GM21825 (cell line): Measurements from ENCODE around the gene DRD4.
"Not testable (repeated sequence)": the region's sequence is repeated elsewhere in the genome, so short reads cannot be mapped to it uniquely, and the experiment has no call there.

Source experiments
- ATAC-seq: cut with Tn5 transposase; IDR thresholded peaks from one replicate; pipeline ENCODE4 v1.9.1; 2021; ENCODE audit warnings: mild to moderate bottlenecking, moderate library complexity; ENCODE audit not compliant: unreplicated experiment

The DRD4 gene

DNA sequence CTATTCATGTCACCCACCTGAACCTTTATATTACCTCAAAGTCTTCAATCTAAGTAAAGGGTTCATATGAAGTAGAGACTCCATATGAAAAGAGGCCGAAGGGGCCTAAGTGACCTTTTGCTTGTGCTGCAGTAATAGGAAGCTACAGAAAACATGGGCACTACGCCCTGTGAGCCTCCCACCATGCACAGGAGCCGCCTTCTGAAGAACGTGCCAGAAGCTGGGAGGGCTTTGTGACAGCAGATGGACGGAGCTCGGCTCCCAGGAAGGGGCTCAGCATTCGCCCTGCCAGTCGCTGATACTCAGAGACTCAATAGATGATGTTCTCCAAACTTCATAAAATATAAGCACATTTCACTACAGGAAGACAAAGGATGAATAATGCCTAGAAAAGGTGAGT, 36.8 kb downstream of the DRD4 start:
- ATAC-seq: no peak

DNA sequence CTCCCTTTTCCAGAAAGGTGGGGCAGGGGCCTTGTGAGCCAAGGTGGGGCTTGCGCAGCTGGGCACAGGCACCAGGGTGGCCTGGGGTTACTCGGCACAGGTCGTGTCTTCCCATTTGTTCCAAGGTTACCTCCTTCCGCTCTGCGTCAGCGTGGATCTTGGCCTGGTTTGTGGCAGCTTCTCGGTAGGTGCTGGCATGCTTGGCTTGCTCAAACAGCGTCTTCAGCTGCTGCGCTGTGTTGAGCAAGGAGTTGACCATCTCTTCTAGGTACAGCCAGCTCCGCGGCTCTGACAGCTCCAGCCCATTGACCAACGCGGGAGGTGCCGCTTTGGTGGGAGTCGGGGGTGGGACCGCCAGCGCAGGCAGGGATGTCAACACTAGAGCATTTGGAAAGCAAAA, 37.3 kb downstream of the DRD4 start:
- no peak for ATAC-seq

DNA sequence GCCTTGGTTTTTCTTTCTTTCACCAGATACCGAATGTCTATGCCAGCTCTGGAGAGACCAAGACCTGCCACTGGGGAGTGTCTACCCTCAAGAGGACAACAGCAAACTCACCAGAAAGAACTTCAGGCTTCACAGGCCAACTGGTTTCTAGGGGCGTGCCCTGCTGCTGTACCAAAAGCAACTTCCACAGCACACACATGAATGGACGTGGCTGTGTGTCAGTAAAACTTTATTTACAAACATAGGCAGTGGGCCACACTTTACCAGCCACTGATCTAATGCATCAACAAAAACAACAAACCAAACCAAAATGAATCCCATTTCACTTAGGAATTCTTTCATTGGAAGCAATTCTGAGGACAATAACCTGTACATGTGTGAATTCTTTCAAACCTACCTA, 41.2 kb downstream of the DRD4 start:
- no peak for ATAC-seq

DNA sequence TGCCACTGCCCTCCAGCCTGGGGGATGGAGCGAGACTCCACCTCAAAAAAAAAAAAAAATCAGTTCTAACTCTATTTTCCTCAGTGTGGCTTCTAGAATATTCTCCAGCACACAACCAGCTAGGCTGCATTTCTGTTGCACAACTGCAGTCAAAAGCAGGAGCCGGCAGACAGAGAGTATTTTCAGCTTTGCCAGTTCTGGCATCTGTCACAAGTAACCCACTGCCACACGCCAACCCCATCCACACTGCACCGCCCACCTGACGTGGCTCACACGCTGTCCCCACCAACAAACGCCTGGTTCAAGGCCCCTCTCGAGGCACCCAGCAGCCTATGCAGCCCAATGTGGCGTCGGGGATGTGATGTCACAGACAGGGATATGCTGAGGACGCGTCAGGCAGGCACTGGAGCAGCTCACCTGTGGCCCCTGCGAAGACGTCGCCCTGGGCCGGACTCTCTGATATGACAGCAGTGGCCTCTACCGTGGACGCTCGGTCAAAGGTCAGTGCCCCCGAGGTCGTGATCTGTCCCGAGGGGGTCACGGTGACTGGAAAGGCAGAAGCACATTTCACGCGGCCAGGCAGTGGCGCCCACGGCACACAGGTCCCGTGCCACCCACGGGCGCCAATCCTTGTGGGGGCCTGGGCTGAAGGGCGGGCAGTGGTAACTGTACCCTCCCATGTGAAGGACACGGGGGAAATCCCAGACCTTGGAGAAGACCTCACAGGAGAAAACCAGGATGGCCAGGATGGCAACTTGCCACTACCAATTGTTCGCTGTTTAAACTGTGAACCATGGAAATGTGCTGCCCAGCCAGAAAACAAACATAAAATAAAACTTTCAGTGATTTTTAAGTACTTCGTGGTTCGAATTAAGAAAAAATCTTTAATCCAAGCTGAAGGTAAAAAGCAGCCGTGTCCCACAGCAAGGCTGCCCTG, 42.5 kb downstream of the DRD4 start:
- ATAC-seq: no peak

DNA sequence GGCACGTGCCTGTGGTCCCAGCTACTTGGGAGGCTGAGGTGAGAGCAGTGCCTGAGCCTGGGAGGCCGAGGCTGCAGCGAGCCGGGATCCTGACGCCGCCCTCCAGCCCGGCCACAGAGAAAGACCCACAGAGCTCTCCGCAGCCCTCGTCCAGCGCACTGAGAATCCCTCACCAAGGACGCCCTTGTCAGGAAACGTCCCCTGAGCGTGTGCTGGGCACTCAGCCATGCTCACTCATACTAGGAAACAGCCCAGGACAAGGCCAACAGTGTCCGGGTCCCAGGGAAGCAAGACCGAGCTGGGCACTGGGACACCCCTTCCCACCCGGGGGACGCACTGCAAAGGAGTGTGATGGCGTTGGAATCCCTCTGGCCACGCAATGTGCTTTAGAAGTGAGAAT, 43.4 kb downstream of the DRD4 start:
- ATAC-seq: no peak

DNA sequence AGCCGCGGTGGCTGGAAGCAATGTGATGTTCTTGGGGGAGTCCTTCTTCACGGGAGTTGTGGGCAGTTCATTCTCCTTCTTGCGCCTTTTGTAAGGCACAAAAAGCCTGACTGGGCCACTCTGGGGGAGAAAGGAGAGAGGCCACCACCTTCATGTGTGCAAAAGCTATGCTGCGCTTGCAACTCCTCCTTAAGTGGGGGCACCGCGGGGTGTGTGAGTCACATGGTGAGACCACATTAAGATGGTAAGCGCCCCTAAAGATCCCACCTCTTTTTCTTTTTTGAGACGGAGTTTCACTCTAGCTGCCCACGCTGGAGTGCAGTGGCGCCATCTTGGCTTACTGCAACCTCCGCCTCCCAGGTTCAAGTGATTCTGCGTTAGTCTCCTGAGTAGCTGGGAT, 43.9 kb downstream of the DRD4 start:
- ATAC-seq: no peak

DNA sequence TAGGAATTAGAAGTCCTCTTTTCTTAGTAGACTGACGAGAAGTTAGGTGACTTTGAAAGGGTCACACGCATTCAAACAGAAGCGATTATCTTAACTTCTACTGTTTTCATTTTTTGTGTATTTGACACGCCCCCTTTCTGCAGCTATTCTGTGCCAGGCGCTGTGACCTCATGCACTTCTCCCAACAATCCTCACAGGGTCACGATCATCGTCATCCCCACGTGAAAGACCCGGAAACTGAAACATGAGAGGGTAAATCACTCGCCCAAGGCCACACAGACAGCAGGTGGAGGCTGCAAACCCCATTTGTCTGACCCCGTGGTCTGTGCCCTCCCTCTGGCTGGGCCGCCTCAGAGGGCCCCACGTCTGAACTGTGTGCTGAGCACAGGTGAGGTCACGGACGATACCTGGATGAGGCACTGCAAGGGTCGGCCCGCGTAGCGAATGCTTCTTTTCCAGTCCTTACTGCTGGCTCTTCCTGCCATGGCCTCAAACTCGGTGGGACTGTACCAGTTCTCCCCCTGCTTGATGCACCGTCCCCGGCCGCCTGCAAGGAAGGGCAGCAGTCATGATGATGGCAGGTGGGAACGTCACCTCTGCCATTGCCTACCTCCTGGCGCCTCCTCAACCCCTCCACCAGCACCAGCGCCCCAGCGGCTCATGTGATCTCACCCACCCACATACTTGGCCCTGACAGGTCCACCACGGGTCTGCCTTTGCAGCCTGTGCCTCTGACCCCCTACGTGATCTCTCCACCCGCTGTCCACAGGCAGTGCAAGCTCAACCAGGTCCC, 49.6 kb downstream of the DRD4 start:
- ATAC-seq: no peak

DNA sequence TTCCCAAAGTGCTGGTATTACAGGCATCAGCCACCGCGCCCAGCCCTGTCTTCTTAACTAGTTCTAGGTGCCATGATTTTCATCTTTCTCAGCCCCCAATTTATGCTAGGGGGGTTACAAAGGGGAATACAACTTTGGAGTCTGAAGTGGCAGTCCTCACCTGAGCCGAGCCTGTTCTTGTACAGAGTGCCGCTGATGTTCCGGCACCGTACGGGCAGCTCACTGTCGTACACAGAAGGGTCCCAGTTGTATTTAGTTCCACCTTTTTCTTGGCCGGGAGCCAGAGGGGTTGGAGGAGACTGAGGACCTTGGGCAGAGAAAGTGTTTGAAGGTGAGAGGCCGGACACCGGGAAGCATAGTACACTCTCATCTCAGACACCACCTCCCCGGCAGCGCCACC, 50.7 kb downstream of the DRD4 start:
- no peak for ATAC-seq

DNA sequence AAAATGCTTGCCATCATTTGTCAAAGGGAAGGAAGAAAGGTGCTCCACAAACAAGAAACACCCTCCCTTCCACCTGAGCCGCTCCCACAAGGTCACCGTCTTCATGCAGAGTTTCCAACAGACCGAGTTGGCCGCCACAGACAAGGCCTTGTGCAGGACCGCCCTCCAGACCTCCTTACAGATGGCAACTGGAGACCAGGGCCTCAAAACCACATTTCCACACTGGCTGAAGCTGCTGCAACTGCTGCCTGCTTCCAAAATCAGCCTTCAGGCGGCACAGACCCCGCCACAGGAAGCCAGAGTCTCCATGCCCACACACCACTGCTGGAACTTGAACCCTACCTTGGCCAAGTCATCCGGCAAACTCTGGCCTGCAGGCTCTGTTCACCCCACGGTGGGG, 51.6 kb downstream of the DRD4 start:
- no peak for ATAC-seq

DNA sequence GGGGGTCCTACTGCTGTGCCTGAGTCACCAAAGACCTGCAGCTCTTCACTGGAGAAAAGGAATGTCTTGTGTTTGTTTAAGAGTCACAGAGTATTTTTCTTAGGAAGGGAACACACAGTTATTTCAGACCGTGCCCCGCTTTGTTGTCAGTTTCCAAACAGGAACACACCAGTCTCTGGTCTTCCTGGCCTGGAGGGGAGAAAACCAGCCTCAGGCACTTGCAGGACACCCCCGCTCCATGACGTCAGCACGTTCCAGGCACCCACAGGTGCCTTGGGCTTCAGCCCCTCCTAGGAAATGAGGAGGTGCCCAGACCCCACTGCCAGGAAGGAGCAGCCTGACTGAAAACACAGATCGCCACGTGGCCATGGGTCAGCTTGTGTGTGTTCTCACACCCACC, 52.6 kb downstream of the DRD4 start:
- ATAC-seq: no peak

DNA sequence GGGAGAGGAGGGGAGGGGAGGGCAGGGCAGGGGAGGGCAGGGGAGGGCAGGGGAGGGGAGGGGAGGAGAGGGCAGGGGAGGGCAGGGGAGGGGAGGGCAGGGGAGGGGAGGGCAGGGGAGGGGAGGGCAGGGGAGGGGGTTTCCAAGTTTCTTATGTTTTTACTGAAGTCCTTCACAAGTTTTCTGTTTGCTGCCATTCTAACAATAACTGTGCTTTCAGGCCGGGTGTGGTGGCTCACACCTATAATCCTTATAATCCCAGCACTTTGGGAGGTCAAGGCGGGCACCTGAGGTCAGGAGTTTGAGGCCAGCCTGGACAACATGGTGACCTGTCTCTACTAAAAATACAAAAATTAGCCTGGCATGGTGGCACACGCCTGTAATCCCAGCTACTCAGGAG, 53.2 kb downstream of the DRD4 start:
- ATAC-seq: not testable (repeated sequence)
